Neural cell (in vitro differentiated cells): Measurements from ENCODE around the gene LRRC45. TPM values are rescaled to one million over a fixed set of nuclear protein-coding genes. Genes with fewer than 3 reads are reported as not detected.

Source experiments
- H2AFZ ChIP-seq: fragments of 200-600, 300-800 bp; sonication (generic), shearing (Covaris generic); 2 replicates; pipeline ENCODE4 v1.6.0; 2014; ENCODE audit warnings: low read depth, mild to moderate bottlenecking, antibody characterized with exemption, low read length, moderate library complexity
- H3F3A ChIP-seq: fragments of 200-600 bp; shearing (Covaris generic); 2 replicates; pipeline ENCODE4 v1.6.1; 2016; ENCODE audit warnings: mild to moderate bottlenecking, moderate library complexity, mixed read lengths, antibody characterized with exemption, low read length; ENCODE audit not compliant: insufficient read depth, poor library complexity, severe bottlenecking
- H3K27ac ChIP-seq: fragments of 200-600, 300-800 bp; sonication (generic), shearing (Covaris generic); 2 replicates; pipeline ENCODE4 v1.5.1; 2014; ENCODE audit warnings: mild to moderate bottlenecking, low read length, moderate library complexity
- H3K27me3 ChIP-seq: fragments of 300-800, 200-600 bp; sonication (generic), shearing (Covaris generic); 2 replicates; pipeline ENCODE4 v1.6.0; 2014; ENCODE audit warnings: mild to moderate bottlenecking, low read depth, low read length, moderate library complexity; ENCODE audit not compliant: insufficient read depth
- H3K36me3 ChIP-seq: fragments of 300-800, 200-600 bp; sonication (generic), shearing (Covaris generic); 2 replicates; pipeline ENCODE4 v1.5.1; 2014; ENCODE audit warnings: mild to moderate bottlenecking, antibody characterized with exemption, low read length, moderate library complexity; ENCODE audit not compliant: insufficient read depth
- H3K4me2 ChIP-seq: fragments of 300-800, 200-600 bp; sonication (generic), shearing (Covaris generic); 2 replicates; pipeline ENCODE4 v1.6.0; 2014; ENCODE audit warnings: mild to moderate bottlenecking, low read length
- H3K4me3 ChIP-seq: fragments of 300-800, 200-600 bp; sonication (generic), shearing (Covaris generic); 2 replicates; pipeline ENCODE4 v1.5.1; 2014; ENCODE audit warnings: mild to moderate bottlenecking, low read length, moderate library complexity
- H3K79me2 ChIP-seq: fragments of 200-600 bp; shearing (Covaris generic); replicated peaks from 2 replicates; pipeline ENCODE4 v1.6.0; 2014; ENCODE audit warnings: mild to moderate bottlenecking, low read length, moderate library complexity; ENCODE audit not compliant: insufficient read depth
- H3K9ac ChIP-seq: fragments of 300-800, 200-600 bp; sonication (generic), shearing (Covaris generic); 2 replicates; pipeline ENCODE4 v1.6.1; 2016; ENCODE audit warnings: mild to moderate bottlenecking, low read length, mixed read lengths
- H3K9me2 ChIP-seq: fragments of 200-600 bp; shearing (Covaris generic); 2 replicates; pipeline ENCODE4 v1.6.1; 2016; ENCODE audit warnings: mild to moderate bottlenecking, low read length, mixed read lengths; ENCODE audit not compliant: insufficient read depth
- H3K9me3 ChIP-seq: fragments of 200-600, 300-800 bp; sonication (generic), shearing (Covaris generic); 2 replicates; pipeline ENCODE4 v1.6.1; 2016; ENCODE audit warnings: mild to moderate bottlenecking, mixed run types, low read length, moderate library complexity, mixed read lengths
- H4K20me1 ChIP-seq: fragments of 200-600 bp; shearing (Covaris generic); 2 replicates; pipeline ENCODE4 v1.6.1; 2016; ENCODE audit warnings: mild to moderate bottlenecking, mixed run types; ENCODE audit not compliant: insufficient read depth
- EP300 ChIP-seq: fragments of 450-650 bp; conservative IDR thresholded peaks from 2 replicates; pipeline ENCODE4 v1.6.1; 2014; ENCODE audit warnings: antibody characterized with exemption, mild to moderate bottlenecking, moderate library complexity; ENCODE audit not compliant: poor library complexity, severe bottlenecking
- EZH2 ChIP-seq: fragments of 200-600, 300-800 bp; shearing (Covaris generic), sonication (generic); IDR thresholded peaks from 2 replicates; pipeline ENCODE4 v1.6.1; 2014; ENCODE audit warnings: antibody characterized with exemption, low read length, borderline replicate concordance, mild to moderate bottlenecking; ENCODE audit not compliant: insufficient read depth, poor library complexity, severe bottlenecking
- MXI1 ChIP-seq: fragments of 450-650 bp; conservative IDR thresholded peaks from 2 replicates; pipeline ENCODE4 v1.6.1; 2014; ENCODE audit warnings: antibody characterized with exemption, mild to moderate bottlenecking; ENCODE audit not compliant: poor library complexity, severe bottlenecking
- POLR2AphosphoS5 ChIP-seq: IDR thresholded peaks from 2 replicates; pipeline ENCODE4 v1.6.1; 2012
- RAD21 ChIP-seq: fragments of 450-650 bp; conservative IDR thresholded peaks from 2 replicates; pipeline ENCODE4 v1.6.1; 2014; ENCODE audit warnings: antibody characterized with exemption, mild to moderate bottlenecking, moderate library complexity
- SMC3 ChIP-seq: fragments of 450-650 bp; conservative IDR thresholded peaks from 2 replicates; pipeline ENCODE4 v1.6.1; 2014; ENCODE audit warnings: antibody characterized with exemption, mild to moderate bottlenecking, moderate library complexity; ENCODE audit not compliant: poor library complexity
- TAF1 ChIP-seq: IDR thresholded peaks from 2 replicates; pipeline ENCODE4 v1.6.1; 2012; ENCODE audit warnings: low read depth
- polyA plus RNA-seq: library from polyadenylated mRNA; depleted of rRNA; stranded (reverse); fragments of >200 nt; gene quantifications from 2 replicates; pipeline ENCODE4 v1.2.3, GENCODE V29; 2014
- TF ChIP-seq, protein P1 (sequence below): IDR thresholded peaks from 2 replicates; pipeline ENCODE4 v1.6.1; 2012; ENCODE audit warnings: borderline replicate concordance
- TF ChIP-seq, protein P2 (sequence below): fragments of 450-650 bp; IDR thresholded peaks from 2 replicates; pipeline ENCODE4 v1.5.1; 2014; ENCODE audit warnings: antibody characterized with exemption, mild to moderate bottlenecking, moderate library complexity; ENCODE audit not compliant: poor library complexity, severe bottlenecking

Gene LRRC45
- polyA plus RNA-seq, 1 donor from 2014 or later, result 51.7 TPM

DNA sequence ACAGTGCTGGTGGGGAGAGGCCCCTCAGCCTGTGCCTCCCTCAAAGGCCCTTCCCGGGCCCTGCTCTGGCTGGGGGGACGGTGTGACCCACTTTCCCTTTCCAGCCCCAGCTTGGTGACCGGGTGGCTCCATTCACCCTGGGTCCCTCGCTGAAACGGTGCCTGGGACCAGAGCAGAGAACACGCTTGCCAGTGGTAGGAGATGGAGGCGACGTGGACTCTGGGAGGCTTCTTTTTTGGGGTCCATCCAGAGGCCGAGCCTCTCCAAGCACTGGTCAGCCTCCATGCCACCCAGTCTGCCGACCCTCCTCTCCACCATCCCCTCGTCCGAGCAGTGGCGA is 8.2 kb upstream of the LRRC45 start:
- Histone ChIP-seq H3K9me2 (no peaks in the 10 kb centered on the region), H3F3A (no peaks in the 10 kb centered on the region), H2AFZ (no peak overlapping the region), H3K4me3 (no peak overlapping the region), H3K4me2 (no peak overlapping the region), H3K27me3 (no peaks in the 10 kb centered on the region), H3K9ac (no peak overlapping the region), H3K9me3 (no peaks in the 10 kb centered on the region), H3K79me2 (no peaks in the 10 kb centered on the region), H3K36me3 (no peaks in the 10 kb centered on the region), H3K27ac (no peak overlapping the region), H4K20me1 (no peaks in the 10 kb centered on the region)
- no peak for TF ChIP-seq MXI1

DNA sequence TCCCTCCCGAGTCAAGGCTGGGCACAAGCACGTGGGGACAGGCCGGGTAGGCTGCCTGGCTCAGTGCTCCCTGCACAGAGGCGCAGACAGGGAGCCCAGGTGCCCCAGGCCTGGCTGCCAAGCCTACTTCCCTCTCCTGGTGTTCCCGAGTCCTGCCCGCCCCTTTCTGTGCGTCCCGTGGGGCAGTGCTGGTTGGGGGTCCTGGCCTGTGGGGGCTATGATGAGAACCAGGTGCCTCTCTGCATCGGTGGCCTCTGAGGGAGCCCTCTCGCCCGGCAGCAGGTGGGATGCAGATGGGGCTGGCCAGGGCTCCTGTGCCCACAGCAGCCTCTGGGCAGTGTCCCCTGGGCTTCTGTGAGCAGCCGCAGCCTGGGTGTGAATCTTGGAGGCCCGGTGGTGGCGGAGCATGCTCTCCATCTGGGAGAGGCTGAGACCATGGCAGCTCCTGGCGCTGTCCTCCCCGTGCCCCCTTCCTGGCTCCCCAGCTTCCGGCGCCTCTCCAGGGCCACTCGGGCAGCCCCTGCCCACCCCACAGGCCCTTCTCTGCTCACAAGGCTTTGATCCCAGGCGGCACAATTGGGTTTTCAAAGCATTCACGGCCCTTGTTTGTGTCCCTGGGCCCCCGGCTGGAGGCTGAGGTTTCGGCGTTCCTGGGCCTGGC is 7.7 kb upstream of the LRRC45 start:
- no peaks in the 10 kb centered on the region for H3K9me2 ChIP-seq
- no peaks in the 10 kb centered on the region for H3K27me3 ChIP-seq
- H4K20me1 ChIP-seq, result no peaks in the 10 kb centered on the region
- no peak overlapping the region for H3K27ac ChIP-seq
- no peak overlapping the region for H3K9ac ChIP-seq
- H3F3A ChIP-seq, result no peaks in the 10 kb centered on the region
- no peak overlapping the region for H3K4me2 ChIP-seq
- no peak overlapping the region for H3K4me3 ChIP-seq
- no peak overlapping the region for H2AFZ ChIP-seq
- TF ChIP-seq SMC3 (no peak), POLR2AphosphoS5 (no peak), MXI1 (no peak), EP300 (no peak), TAF1 (no peak), EZH2 (no peak)
- TF ChIP-seq, protein P1, sequence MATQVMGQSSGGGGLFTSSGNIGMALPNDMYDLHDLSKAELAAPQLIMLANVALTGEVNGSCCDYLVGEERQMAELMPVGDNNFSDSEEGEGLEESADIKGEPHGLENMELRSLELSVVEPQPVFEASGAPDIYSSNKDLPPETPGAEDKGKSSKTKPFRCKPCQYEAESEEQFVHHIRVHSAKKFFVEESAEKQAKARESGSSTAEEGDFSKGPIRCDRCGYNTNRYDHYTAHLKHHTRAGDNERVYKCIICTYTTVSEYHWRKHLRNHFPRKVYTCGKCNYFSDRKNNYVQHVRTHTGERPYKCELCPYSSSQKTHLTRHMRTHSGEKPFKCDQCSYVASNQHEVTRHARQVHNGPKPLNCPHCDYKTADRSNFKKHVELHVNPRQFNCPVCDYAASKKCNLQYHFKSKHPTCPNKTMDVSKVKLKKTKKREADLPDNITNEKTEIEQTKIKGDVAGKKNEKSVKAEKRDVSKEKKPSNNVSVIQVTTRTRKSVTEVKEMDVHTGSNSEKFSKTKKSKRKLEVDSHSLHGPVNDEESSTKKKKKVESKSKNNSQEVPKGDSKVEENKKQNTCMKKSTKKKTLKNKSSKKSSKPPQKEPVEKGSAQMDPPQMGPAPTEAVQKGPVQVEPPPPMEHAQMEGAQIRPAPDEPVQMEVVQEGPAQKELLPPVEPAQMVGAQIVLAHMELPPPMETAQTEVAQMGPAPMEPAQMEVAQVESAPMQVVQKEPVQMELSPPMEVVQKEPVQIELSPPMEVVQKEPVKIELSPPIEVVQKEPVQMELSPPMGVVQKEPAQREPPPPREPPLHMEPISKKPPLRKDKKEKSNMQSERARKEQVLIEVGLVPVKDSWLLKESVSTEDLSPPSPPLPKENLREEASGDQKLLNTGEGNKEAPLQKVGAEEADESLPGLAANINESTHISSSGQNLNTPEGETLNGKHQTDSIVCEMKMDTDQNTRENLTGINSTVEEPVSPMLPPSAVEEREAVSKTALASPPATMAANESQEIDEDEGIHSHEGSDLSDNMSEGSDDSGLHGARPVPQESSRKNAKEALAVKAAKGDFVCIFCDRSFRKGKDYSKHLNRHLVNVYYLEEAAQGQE, result no peak
- no peaks in the 10 kb centered on the region for H3K36me3 ChIP-seq
- no peaks in the 10 kb centered on the region for H3K9me3 ChIP-seq
- no peaks in the 10 kb centered on the region for H3K79me2 ChIP-seq

DNA sequence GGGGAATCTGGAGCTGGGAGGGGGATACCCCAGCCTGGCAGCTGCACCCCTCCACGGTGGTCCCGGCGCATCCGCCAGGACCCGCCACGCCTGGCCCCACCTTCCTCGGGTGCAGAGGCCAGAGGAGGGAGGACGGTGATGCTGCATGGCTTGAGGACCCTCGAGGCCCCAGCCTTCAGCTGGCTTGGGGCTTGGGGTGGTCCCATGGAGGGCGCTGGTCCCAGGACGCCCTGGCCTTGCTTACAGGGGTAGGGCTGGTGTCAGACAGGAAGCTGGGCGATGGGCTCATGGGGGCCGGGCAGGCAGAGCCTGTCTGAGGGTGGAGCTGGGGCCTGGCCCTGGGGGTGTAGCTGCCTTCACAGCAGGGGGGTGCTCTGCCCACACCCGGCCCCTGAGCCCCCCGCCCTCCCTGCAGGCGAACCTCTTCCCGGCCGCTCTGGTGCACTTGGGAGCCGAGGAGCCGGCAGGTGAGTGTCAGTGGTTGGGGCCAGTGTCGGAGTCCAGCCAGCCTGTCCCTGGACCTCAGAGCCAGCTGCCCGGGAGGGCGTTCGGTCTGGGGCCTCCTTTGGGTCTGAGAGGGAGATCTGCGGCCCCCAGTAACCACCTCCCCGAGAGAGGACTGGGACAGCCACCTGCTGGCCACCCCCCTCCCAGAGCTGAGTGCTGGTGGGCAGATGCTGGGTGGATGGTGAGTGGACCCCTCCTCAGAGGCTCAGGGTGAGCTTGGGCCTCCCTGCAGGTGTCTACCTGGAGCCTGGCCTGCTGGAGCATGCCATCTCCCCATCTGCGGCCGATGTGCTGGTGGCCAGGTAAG is 6.8 kb upstream of the LRRC45 start:
- H3K4me2 ChIP-seq, result no peak overlapping the region
- H3K27me3 ChIP-seq, result no peaks in the 10 kb centered on the region
- H3K79me2 ChIP-seq, result peaks cover under 1% of the 10 kb centered on the region
- H3K36me3 ChIP-seq, result no peaks in the 10 kb centered on the region
- no peak overlapping the region for H3K9ac ChIP-seq
- no peaks in the 10 kb centered on the region for H3K9me3 ChIP-seq
- H3F3A ChIP-seq, result no peaks in the 10 kb centered on the region
- no peak for TF ChIP-seq EZH2
- TF ChIP-seq RAD21, result no peak
- no peak for TF ChIP-seq SMC3
- TF ChIP-seq MXI1, result no peak
- no peak for TF ChIP-seq POLR2AphosphoS5
- no peak for TF ChIP-seq TAF1
- TF ChIP-seq, protein P1, result no peak
- TF ChIP-seq, protein P2, sequence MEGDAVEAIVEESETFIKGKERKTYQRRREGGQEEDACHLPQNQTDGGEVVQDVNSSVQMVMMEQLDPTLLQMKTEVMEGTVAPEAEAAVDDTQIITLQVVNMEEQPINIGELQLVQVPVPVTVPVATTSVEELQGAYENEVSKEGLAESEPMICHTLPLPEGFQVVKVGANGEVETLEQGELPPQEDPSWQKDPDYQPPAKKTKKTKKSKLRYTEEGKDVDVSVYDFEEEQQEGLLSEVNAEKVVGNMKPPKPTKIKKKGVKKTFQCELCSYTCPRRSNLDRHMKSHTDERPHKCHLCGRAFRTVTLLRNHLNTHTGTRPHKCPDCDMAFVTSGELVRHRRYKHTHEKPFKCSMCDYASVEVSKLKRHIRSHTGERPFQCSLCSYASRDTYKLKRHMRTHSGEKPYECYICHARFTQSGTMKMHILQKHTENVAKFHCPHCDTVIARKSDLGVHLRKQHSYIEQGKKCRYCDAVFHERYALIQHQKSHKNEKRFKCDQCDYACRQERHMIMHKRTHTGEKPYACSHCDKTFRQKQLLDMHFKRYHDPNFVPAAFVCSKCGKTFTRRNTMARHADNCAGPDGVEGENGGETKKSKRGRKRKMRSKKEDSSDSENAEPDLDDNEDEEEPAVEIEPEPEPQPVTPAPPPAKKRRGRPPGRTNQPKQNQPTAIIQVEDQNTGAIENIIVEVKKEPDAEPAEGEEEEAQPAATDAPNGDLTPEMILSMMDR, result no peak
- no peak for TF ChIP-seq EP300
- no peak overlapping the region for H2AFZ ChIP-seq
- H4K20me1 ChIP-seq, result no peaks in the 10 kb centered on the region
- no peak overlapping the region for H3K27ac ChIP-seq
- H3K4me3 ChIP-seq, result no peak overlapping the region
- H3K9me2 ChIP-seq, result no peaks in the 10 kb centered on the region
